GM12875 (cell line): ENCODE results near the gene NSL1.
A peak's percentile ranks its signal among the peaks of the same experiment; 100 is the strongest.

Experiments
- H3K4me3 ChIP-seq: one replicate; pipeline ENCODE4 v1.5.1; 2011; ENCODE audit warnings: low read depth, low read length, control low read depth
- TF ChIP-seq, protein P1 (sequence below): IDR thresholded peaks from 2 replicates; pipeline ENCODE4 v1.5.1; 2011; ENCODE audit warnings: low read depth, mild to moderate bottlenecking, control low read depth, inconsistent platforms, low read length, moderate library complexity, borderline replicate concordance; ENCODE audit not compliant: insufficient read depth

The NSL1 gene

DNA sequence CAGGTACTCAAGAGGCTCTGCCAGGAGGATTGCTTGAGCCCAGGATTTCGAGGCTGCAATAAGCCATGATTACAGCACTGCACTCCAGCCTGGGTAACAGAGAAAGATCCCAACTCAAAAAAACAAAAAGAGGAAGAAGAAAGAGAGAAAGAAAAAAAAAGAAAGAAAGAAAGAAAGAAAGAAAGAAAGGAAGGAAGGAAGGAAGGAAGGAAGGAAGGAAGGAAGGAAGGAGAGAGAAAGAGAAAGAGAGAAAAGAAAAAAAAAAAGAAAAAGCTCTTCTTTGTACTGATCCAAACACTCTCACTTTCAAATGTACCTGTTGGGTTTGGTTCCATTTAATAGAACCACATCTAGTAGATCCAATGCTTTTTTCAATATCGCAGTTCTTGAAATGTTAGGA, 103.8 kb downstream of the NSL1 start:
- TF ChIP-seq, protein P1, sequence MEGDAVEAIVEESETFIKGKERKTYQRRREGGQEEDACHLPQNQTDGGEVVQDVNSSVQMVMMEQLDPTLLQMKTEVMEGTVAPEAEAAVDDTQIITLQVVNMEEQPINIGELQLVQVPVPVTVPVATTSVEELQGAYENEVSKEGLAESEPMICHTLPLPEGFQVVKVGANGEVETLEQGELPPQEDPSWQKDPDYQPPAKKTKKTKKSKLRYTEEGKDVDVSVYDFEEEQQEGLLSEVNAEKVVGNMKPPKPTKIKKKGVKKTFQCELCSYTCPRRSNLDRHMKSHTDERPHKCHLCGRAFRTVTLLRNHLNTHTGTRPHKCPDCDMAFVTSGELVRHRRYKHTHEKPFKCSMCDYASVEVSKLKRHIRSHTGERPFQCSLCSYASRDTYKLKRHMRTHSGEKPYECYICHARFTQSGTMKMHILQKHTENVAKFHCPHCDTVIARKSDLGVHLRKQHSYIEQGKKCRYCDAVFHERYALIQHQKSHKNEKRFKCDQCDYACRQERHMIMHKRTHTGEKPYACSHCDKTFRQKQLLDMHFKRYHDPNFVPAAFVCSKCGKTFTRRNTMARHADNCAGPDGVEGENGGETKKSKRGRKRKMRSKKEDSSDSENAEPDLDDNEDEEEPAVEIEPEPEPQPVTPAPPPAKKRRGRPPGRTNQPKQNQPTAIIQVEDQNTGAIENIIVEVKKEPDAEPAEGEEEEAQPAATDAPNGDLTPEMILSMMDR = no peak
- no peak overlapping the region for H3K4me3 ChIP-seq

DNA sequence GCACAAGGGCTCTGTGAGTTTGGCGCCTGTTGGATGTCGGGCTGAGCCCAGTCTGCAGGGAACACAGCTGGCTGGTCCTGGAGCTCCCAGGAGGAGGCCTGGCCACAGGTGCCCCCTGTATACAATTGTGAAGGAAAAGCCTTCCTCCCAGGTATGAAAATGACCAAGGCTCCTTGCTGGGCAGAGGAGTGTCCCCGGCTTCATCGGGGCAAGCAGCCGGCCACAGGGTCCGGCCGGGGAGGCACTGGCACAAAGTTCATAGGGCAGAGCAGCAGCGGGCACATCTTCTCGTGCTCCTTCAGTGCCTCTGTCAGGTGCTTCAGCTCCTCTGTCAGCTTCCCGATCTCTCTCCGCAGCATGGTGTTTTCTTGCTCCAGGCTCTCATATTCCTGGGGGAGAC, 105.0 kb downstream of the NSL1 start:
- TF ChIP-seq, protein P1 = no peak
- no peak overlapping the region for H3K4me3 ChIP-seq

DNA sequence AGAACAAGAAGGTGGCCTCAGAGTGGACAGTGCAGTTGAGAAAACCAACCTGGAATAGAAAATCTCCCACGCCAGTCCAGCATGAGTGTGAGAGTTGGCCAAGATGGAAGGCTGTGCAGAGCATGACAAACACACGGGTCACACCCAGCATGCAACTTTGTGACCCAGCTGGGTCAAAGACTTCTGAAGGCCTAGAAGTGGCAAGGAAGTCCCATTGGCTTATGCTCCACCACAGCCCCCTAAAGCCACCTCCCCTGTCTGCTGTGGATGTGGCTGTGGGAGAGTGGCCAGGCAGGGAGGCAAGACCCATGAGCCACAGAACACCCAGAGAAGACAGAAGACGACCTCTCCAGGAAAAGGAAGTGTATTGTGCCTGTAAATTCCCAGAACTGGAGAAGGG, 105.5 kb downstream of the NSL1 start:
- H3K4me3 ChIP-seq = no peak overlapping the region
- TF ChIP-seq, protein P1 = no peak

GRCh38 chr1:212685429-212685828, 106.1 kb downstream of the NSL1 start:
- no peak overlapping the region for H3K4me3 ChIP-seq
- TF ChIP-seq, protein P1 = no peak

GRCh38 chr1:212684521-212685090, 107.0 kb downstream of the NSL1 start:
- H3K4me3 ChIP-seq = no peak overlapping the region
- TF ChIP-seq, protein P1 = no peak

GRCh38 chr1:212684076-212684475, 107.5 kb downstream of the NSL1 start:
- no peak overlapping the region for H3K4me3 ChIP-seq
- TF ChIP-seq, protein P1 = no peak

- H3K4me3 ChIP-seq = peak overlapping the region; percentile 21
- TF ChIP-seq, protein P1 = no peak
Observed at GRCh38 chr1:212683357-212683722, 108.2 kb downstream of the NSL1 start.
